HG03045 (cell line): ENCODE results near the gene PRDM11.

Experiments
- ATAC-seq: cut with Tn5 transposase; IDR thresholded peaks from one replicate; pipeline ENCODE4 v1.9.1; 2021; ENCODE audit warnings: mild to moderate bottlenecking, moderate library complexity; ENCODE audit not compliant: unreplicated experiment

PRDM11 gene

GRCh38 chr11:45157247-45158209 is 11.1 kb downstream of the PRDM11 start:
- ATAC-seq: no peak

DNA sequence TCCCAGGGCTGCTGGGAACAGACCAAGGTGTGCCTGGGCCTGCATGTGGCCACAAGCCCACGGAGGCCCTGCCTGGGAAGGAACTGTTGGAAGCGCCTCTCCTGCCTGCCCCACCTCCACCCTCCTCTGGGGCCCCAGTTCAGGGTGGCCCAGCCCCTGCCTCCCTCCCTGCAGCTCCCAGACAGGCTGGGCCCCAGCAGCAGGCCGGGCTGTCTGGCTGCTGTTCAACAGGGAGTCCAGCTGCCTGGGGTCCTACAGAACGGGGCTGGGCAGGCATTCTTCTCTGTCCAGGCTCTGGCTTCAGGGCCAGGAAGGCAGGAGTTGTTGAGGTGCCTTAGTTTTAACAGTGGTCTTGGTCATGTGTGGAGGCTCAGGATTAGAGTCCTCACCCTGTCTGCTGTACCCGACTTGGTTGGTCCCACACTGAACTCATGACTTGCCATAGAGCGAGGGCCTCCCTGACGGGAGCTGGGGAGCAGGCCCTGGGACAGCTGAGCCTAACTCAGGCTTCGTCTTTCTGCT is 11.8 kb downstream of the PRDM11 start:
- ATAC-seq: no peak

GRCh38 chr11:45158891-45159605 is 12.6 kb downstream of the PRDM11 start:
- ATAC-seq: no peak

- ATAC-seq: no peak
These were observed 13.4 kb downstream of the PRDM11 start for GRCh38 chr11:45159781-45160365.

GRCh38 chr11:45161252-45162063 is 15.0 kb downstream of the PRDM11 start:
- no peak for ATAC-seq

- no peak for ATAC-seq
These were observed 15.6 kb downstream of the PRDM11 start for GRCh38 chr11:45162064-45162375.

- ATAC-seq: no peak
These were observed 16.8 kb downstream of the PRDM11 start for GRCh38 chr11:45162916-45163879.

GRCh38 chr11:45163956-45164575 is 17.6 kb downstream of the PRDM11 start:
- ATAC-seq: no peak

DNA sequence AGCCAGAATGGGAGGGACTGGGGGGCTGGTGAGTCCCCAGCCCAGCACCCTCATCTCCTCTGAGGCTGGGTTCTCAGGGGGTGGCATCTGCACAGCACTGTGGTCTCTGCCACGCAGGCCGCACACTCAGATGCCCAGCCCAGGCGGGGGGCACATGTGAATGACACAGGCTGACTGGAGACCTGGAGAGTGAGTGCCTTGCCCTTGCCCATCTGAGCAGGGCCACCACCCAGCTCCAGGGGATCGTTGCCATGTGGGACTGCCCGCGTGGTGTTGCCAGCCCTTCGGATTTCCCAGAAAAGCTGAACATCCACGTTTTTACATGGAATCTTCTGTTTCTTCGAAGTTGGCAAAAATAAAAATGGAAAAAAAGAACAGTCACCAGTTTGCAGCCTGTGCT is 18.9 kb downstream of the PRDM11 start:
- ATAC-seq: no peak

DNA sequence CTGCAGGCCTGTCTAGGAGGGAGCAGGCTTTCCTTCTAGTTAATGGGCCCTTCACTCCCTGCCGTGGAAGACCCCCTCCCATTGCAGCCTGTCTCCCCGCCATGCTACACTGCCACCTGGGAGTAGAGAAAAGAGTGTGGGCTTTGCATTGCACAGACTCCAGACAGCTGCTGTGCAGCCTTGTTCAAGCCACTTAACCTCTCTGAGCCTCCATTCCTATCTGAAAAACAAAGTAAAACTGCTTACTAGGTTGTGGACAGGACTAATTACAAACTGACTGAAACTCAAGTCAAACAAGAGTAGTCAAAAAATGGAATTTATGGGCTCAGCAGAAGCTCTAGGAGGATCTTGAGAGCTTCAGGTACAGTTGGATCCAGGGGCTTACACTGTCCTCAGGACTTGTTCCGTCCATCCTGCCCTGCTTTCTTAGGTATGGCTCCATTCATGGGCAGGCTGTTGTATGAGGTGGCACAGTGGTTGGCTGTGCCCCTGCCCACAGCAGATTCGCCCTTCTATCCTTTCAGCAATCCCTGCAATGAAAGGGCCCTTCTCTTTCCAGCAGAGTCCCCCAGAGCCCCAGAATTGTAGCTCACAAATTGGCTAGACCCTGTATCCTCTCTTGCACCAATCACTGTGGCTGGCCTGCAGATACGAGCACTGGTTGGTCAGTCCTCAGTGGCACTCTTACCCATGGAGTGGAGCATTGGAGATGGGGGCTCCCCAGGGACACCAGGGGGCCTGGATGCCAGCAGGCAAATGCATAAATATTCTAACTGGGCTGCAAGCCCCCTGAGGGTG is 19.6 kb downstream of the PRDM11 start:
- no peak for ATAC-seq

GRCh38 chr11:45166604-45166897 is 20.1 kb downstream of the PRDM11 start:
- no peak for ATAC-seq

GRCh38 chr11:45167283-45167682 is 20.8 kb downstream of the PRDM11 start:
- no peak for ATAC-seq

DNA sequence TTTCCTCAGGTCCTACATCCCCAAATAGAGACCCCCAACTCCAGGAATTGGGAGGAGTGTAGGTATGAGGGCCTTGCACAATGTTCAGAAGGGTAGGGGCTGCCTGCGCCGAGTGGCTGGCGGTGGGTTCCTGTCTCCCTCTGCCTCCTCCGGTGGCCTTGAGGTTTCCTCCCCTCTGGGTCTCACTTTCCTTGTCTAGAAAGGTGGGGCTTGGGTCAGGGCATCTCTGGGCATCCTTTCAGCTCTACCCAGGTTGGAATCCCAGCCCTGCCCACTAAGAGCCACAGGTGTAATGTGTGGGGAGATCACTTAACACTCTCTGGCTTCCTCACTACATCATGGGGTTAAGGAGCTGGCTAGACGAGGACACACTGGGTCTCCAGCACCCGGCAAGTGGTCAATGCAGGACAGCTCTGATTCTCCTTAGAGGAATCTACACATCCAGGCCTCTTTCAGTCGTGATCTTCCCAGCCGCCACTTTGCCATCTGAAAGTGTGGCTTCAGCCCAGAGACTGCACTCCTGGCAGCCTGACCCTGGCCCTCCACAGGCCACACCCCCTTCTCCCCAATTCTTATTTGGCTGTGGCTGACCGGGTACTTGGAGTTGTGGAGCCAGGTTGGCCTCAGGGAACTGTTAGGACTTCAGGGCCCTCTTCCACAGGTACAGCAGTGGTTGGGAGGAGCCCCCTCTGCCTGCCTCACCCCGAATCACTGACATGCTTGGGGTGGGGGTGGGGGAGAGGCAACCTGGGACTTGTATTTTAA is 22.1 kb downstream of the PRDM11 start:
- ATAC-seq: no peak

DNA sequence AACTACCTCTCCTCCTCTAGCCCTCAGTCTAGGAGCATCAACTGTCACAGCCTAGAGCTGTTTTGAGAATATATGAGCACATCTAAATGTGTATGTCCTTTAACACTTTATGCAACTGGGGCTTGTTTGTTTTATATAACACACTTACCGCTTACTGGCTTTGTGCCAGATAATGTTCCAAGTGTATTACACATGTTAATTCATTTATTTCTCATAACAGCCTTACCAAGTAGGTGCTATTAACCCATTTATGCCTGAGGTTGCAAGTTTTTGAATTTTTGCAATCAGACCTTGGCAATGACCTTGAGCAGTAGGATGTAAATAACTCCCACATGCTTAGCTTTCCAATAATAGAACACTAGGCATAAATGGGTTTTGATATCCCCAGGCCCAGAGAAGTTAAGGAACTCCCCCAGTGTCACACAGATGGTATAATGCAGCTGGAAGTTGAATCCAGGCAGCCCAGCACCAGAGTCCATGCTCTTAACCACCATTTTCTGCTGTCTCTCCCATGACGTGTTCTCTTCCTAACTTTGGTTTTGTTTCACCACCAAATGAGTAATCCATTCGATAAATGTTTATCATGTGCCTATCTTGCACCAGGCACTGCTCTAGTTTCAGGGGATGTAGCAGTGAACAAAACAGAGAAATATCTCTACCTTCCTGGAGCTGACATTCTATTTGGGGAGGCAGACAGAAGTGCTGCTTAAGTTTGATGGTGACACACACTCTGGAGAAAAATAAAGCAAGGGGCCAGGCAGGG is 23.1 kb downstream of the PRDM11 start:
- ATAC-seq: no peak

GRCh38 chr11:45170484-45170883 is 24.0 kb downstream of the PRDM11 start:
- no peak for ATAC-seq

GRCh38 chr11:45171550-45171949 is 25.1 kb downstream of the PRDM11 start:
- ATAC-seq: no peak

- no peak for ATAC-seq
These were observed 26.6 kb downstream of the PRDM11 start for GRCh38 chr11:45173064-45173463.
